GM23338 (cell line): ENCODE data around the gene HPS6.

Experiments used
- CREB1 ChIP-seq: fragments of 250-450 bp; sonication (Bioruptor Pico); IDR thresholded peaks from 2 replicates; pipeline ENCODE4 v1.5.0; 2020; ENCODE audit warnings: low read depth, mild to moderate bottlenecking, moderate library complexity
- EZH2 ChIP-seq: fragments of 200-600 bp; sonication (generic); IDR thresholded peaks from one replicate; pipeline ENCODE4 v1.8.0; 2017; ENCODE audit warnings: antibody characterized with exemption, mild to moderate bottlenecking, low read depth; ENCODE audit not compliant: unreplicated experiment
- EZH2phosphoT487 ChIP-seq: fragments of 200-600 bp; sonication (generic); IDR thresholded peaks from one replicate; pipeline ENCODE4 v1.8.1; 2018; ENCODE audit warnings: antibody characterized with exemption; ENCODE audit not compliant: unreplicated experiment
- JUNB ChIP-seq: IDR thresholded peaks from one replicate; pipeline ENCODE4 v1.6.1; 2016; ENCODE audit warnings: antibody characterized with exemption; ENCODE audit not compliant: unreplicated experiment
- POLR2AphosphoS5 ChIP-seq: IDR thresholded peaks from 2 replicates; pipeline ENCODE4 v1.6.1; 2016; ENCODE audit warnings: antibody characterized with exemption, low read depth
- REST ChIP-seq: IDR thresholded peaks from one replicate; pipeline ENCODE4 v1.6.1; 2018; ENCODE audit warnings: antibody characterized with exemption; ENCODE audit not compliant: unreplicated experiment
- STAT1 ChIP-seq: IDR thresholded peaks from one replicate; pipeline ENCODE4 v1.6.1; 2016; ENCODE audit warnings: antibody characterized with exemption; ENCODE audit not compliant: unreplicated experiment
- ZNF331 ChIP-seq: fragments of 250-450 bp; sonication (Bioruptor Pico); IDR thresholded peaks from 2 replicates; pipeline ENCODE4 v1.5.0; 2020; ENCODE audit warnings: low read depth, mild to moderate bottlenecking, moderate library complexity
- TF ChIP-seq, protein P1 (sequence below), 2 experiments: fragments of 200-600 bp in 1 of 2; sonication (generic) in 1 of 2; conservative IDR thresholded peaks; 2 replicates each; pipeline versions ENCODE4 v1.5.1 to v1.6.1; 2016 to 2017; ENCODE audit warnings: antibody characterized with exemption in 2 of 2, low read depth in 2 of 2, mild to moderate bottlenecking in 2 of 2, moderate library complexity in 1 of 2
- TF ChIP-seq, protein P2 (sequence below): IDR thresholded peaks from 2 replicates; pipeline ENCODE4 v1.6.1; 2016; ENCODE audit warnings: antibody characterized with exemption

DNA sequence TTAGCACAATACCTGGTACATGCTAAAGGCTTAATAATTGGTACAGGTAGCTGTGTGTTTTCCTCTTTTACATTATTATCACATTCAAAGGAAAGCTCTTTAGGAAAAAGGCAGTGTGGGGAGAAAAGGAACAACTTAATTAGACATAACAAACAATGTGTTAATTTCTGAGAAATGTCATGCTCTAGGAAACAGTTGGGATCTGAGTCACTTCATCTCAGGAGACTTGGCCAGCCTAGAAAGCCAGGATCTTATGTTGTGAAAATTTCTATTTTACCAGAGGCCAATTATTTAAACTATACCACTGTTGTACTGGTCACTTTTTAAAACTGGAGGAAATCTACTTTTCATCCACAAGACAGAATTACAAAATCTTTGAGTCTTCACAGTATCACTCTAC, 48.7 kb upstream of the HPS6 start:
- TF ChIP-seq, protein P1, sequence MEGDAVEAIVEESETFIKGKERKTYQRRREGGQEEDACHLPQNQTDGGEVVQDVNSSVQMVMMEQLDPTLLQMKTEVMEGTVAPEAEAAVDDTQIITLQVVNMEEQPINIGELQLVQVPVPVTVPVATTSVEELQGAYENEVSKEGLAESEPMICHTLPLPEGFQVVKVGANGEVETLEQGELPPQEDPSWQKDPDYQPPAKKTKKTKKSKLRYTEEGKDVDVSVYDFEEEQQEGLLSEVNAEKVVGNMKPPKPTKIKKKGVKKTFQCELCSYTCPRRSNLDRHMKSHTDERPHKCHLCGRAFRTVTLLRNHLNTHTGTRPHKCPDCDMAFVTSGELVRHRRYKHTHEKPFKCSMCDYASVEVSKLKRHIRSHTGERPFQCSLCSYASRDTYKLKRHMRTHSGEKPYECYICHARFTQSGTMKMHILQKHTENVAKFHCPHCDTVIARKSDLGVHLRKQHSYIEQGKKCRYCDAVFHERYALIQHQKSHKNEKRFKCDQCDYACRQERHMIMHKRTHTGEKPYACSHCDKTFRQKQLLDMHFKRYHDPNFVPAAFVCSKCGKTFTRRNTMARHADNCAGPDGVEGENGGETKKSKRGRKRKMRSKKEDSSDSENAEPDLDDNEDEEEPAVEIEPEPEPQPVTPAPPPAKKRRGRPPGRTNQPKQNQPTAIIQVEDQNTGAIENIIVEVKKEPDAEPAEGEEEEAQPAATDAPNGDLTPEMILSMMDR (conservative IDR thresholded peaks at IDR 0.05; ENCODE audit: low read depth in 2 of 2), result no peak
- TF ChIP-seq POLR2AphosphoS5, result no peak
- TF ChIP-seq EZH2, result no peak
- TF ChIP-seq EZH2phosphoT487, result no peak
- no peak for TF ChIP-seq JUNB
- TF ChIP-seq REST, result no peak
- TF ChIP-seq CREB1 (CRISPR knock-in tag), result no peak
- TF ChIP-seq, protein P2, sequence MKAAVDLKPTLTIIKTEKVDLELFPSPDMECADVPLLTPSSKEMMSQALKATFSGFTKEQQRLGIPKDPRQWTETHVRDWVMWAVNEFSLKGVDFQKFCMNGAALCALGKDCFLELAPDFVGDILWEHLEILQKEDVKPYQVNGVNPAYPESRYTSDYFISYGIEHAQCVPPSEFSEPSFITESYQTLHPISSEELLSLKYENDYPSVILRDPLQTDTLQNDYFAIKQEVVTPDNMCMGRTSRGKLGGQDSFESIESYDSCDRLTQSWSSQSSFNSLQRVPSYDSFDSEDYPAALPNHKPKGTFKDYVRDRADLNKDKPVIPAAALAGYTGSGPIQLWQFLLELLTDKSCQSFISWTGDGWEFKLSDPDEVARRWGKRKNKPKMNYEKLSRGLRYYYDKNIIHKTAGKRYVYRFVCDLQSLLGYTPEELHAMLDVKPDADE, result no peak
- no peak for TF ChIP-seq ZNF331
- TF ChIP-seq STAT1, result no peak
